NAMALWA (cell line): ENCODE measurements around the gene LAMP2.

Experiments
- DNase-seq: peaks from one replicate; pipeline ENCODE4 v3.0.0-alpha.2; 2015; ENCODE audit warnings: low spot score

Gene LAMP2

GRCh38 chrX:120456973-120457372, 12.1 kb downstream of the LAMP2 start:
- peak; percentile 72 for DNase-seq

GRCh38 chrX:120453985-120454384, 15.1 kb downstream of the LAMP2 start:
- no peak for DNase-seq

- DNase-seq = peak; percentile 54
Observed at GRCh38 chrX:120452131-120452530, 17.0 kb downstream of the LAMP2 start.

DNA sequence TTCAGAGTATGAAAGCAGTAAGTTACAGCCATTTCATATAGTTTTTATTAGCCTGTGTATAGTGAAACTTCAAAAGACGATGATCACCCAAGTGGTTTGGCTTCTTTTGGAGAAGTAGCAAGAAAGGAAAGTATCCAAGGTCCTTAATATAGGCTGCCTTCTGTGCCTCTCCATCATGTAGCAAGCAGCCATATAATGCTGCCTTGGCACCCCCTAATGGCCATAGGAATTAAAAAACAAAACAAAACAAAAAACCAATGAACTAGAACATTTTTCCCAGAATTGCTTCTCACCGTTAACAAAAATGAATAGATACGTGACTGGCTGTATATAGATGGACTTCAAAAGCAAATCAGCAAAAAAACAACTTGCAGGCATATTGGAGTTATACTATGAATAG, 18.9 kb downstream of the LAMP2 start:
- peak; percentile 29 for DNase-seq

- DNase-seq = no peak
Observed at GRCh38 chrX:120446498-120446897, 22.6 kb downstream of the LAMP2 start.

GRCh38 chrX:120439921-120440320, 29.2 kb downstream of the LAMP2 start:
- DNase-seq = no peak

GRCh38 chrX:120429776-120430540, 39.1 kb downstream of the LAMP2 start:
- DNase-seq = no peak

- DNase-seq = no peak
Observed at GRCh38 chrX:120428309-120428708, 40.8 kb downstream of the LAMP2 start.

GRCh38 chrX:120426599-120426998, 42.5 kb downstream of the LAMP2 start:
- no peak for DNase-seq

- peak; percentile 28 for DNase-seq
Observed at GRCh38 chrX:120419463-120419862, 49.6 kb downstream of the LAMP2 start.

- no peak for DNase-seq
Observed at GRCh38 chrX:120408168-120408567, 60.9 kb downstream of the LAMP2 start.

GRCh38 chrX:120406638-120407037, 62.5 kb downstream of the LAMP2 start:
- no peak for DNase-seq

DNA sequence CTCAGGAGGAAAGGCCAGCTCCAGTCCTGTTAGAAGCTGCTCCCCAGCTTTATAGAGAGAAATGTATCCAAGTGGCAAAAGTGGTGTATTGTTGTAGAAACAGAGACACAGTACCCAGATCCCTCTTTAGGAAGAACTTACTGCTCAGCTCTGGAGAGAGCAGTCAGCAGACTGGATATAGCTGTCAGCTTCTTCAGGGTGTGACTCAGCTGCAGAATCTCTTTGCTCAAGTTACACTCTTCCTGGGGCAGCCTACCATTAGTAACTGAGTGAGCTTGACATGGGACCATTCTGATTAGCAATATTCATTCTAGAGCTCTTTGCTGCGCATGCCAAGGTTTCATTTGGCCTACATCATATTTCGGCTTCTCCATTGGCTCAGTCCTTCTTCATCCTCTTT, 66.7 kb downstream of the LAMP2 start:
- DNase-seq = no peak

DNA sequence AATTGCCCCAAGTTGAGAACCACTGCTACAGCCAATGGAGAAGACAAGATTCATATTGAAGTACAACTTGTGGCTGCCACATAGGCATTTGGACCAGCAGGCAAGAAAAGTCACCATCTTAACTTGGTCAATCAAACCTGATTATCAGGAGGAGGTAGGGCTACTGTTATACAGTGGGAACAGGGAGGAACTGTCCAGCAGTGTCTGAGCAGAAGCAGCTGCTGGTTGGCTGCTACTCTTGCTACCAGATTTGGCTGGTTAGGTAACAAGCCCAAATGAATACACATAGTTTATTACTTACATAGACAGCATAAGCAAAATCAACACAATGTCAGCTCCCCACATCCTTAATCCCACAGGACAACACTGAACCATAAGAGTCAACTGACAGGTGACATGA, 67.8 kb downstream of the LAMP2 start:
- DNase-seq = no peak

GRCh38 chrX:120380699-120381098, 88.4 kb downstream of the LAMP2 start:
- peak; percentile 61 for DNase-seq

- DNase-seq = no peak
Observed at GRCh38 chrX:120379937-120380681, 89.0 kb downstream of the LAMP2 start.

- no peak for DNase-seq
Observed at GRCh38 chrX:120378570-120378969, 90.5 kb downstream of the LAMP2 start.
